Small intestine (tissue), 7 donors: Measurements from ENCODE around the gene PTPN2. TPM values are rescaled to one million over a fixed set of nuclear protein-coding genes. Genes with fewer than 3 reads are reported as not detected.
"Not testable (repeated sequence)": the region's sequence is repeated elsewhere in the genome, so short reads cannot be mapped to it uniquely, and the experiment has no call there.

ENCODE experiments used
- DNase-seq, 2 donors: peaks; one replicate each; pipeline versions ENCODE4 v3.0.0 to v3.0.0-alpha.2; 2013
- FAIRE-seq: peaks from 2 replicates; lab custom pipeline; 2012; peaks lifted over from hg19 to GRCh38; lab: Jason Lieb, UNC
- H3K27ac ChIP-seq, 3 donors: one replicate each; pipeline ENCODE4 v1.5.1; 2013; ENCODE audit warnings: low read length in 2 of 3, mild to moderate bottlenecking in 2 of 3, control low read depth in 1 of 3, inconsistent platforms in 1 of 3, low read depth in 1 of 3, moderate library complexity in 1 of 3
- H3K27me3 ChIP-seq, 3 donors: one replicate each; pipeline ENCODE4 v1.6.1; 2013; ENCODE audit warnings: low read length in 3 of 3, inconsistent platforms in 1 of 3; ENCODE audit not compliant: control insufficient read depth in 3 of 3, insufficient read depth in 3 of 3
- H3K36me3 ChIP-seq, 3 donors: one replicate each; pipeline ENCODE4 v1.6.1; 2013; ENCODE audit warnings: low read length in 3 of 3, inconsistent platforms in 1 of 3, low read depth in 1 of 3, mild to moderate bottlenecking in 1 of 3, moderate library complexity in 1 of 3; ENCODE audit not compliant: control insufficient read depth in 3 of 3, insufficient read depth in 2 of 3
- H3K4me1 ChIP-seq, 3 donors: one replicate each; pipeline ENCODE4 v1.6.1; 2013; ENCODE audit warnings: low read length in 2 of 3, inconsistent platforms in 1 of 3, low read depth in 1 of 3, mild to moderate bottlenecking in 1 of 3, moderate library complexity in 1 of 3; ENCODE audit not compliant: control insufficient read depth in 3 of 3, insufficient read depth in 2 of 3
- H3K4me3 ChIP-seq, 3 donors: one replicate each; pipeline ENCODE4 v1.5.1; 2013; ENCODE audit warnings: low read length in 3 of 3, control low read depth in 1 of 3, inconsistent platforms in 1 of 3, low read depth in 1 of 3, mild to moderate bottlenecking in 1 of 3, moderate library complexity in 1 of 3
- H3K9me3 ChIP-seq, 2 donors: one replicate each; pipeline ENCODE4 v1.6.1; 2013; ENCODE audit warnings: low read depth in 1 of 2, low read length in 1 of 2; ENCODE audit not compliant: control insufficient read depth in 2 of 2, insufficient read depth in 1 of 2
- WGBS, 3 donors: extraction: QIAGEN DNeasy Blood & Tissue Kit; methylation state at CpG; one replicate each; pipeline ENCODE4 v1.1.7; 2013; 5-methylcytosine and 5-hydroxymethylcytosine counted together
- polyA plus RNA-seq, 4 donors: library from polyadenylated mRNA; stranded (reverse) in 3 of 4; unstranded in 1 of 4; fragments of 200-250 nt in 3 of 4; fragments of 120-200 nt in 1 of 4; gene quantifications; one replicate each; pipeline versions ENCODE4 v1.2.1 to v1.2.3, GENCODE V29; 2013
- donor health status: healthy with polysubstance abuse.
- donor health status: control.
- donor health status: control.
- donor health status: Bipolar disorder and iron deficiency.
- donor health status: healthy.

PTPN2 gene
- polyA plus RNA-seq, 4 donors, result 25.7 to 53.9 (median 31.1) TPM

DNA sequence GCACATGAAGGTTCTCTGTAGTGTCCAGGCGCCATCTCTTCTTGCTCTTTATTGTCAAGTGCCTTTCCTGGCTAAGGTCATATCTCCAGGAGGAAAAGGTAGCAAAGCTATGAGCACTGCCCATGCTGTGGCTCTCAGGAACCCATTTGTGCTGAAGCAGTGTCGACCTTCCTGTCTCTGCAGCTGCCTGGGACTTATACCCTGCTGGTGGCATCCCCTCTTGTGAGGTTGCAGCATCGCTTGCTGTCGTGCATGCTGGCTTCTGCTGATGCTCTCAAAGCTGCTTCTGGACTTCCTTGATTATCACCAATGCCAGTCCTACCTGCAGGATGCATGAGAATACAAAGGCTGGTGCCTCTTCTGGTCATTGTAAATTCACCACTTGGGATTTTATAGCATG, 22.1 kb upstream of the PTPN2 start:
- no peak overlapping the region for H3K4me3 ChIP-seq
- peaks cover 0 to 5% (median 0%) of the 10 kb centered on the region in 3 donors for H3K27me3 ChIP-seq
- no peak overlapping the region for H3K27ac ChIP-seq
- DNase-seq (no peak), FAIRE-seq (no peak)
- H3K9me3 ChIP-seq, result no peaks in the 10 kb centered on the region
- no peaks in the 10 kb centered on the region for H3K4me1 ChIP-seq
- WGBS, 3 donors, result 81 to 87% (median 86%) methylated on average over 4 of the region's 4 CpGs
- H3K36me3 ChIP-seq, result no peaks in the 10 kb centered on the region

DNA sequence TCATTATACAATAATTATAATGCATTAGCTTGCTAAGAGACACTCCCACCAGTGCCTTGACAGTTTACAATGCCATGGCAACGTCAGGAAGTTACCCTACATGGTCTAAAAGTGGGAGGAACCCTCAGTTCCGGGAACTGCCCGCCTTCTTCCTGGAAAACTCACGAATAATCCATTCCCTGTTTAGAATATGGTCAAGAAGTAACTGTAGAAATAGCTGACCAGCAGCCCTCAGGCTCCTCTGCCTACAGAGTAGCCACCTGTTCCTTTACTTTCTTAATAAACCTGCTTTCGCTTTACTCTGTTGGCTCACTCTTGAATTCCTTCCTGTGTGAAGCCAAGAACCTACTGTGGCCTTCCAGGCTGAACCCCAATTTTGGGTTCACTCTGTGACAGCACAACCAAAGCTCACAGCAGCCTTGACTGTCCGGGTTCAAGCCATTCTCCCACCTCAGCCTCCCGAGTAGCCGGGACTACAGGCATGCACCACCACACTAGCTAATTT, 20.0 kb upstream of the PTPN2 start:
- no peaks in the 10 kb centered on the region for H3K4me1 ChIP-seq
- no peak for FAIRE-seq
- no peaks in the 10 kb centered on the region for H3K9me3 ChIP-seq
- no peak overlapping the region for H3K4me3 ChIP-seq
- DNase-seq, result peak in 1 of 2 donors; percentile 50
- no peaks in the 10 kb centered on the region for H3K36me3 ChIP-seq
- no peak overlapping the region for H3K27ac ChIP-seq
- H3K27me3 ChIP-seq, result peaks cover 0 to 10% (median 0%) of the 10 kb centered on the region in 3 donors
- WGBS, 3 donors, result 60 to 68% (median 63%) methylated on average over 8 of the region's 8 CpGs

DNA sequence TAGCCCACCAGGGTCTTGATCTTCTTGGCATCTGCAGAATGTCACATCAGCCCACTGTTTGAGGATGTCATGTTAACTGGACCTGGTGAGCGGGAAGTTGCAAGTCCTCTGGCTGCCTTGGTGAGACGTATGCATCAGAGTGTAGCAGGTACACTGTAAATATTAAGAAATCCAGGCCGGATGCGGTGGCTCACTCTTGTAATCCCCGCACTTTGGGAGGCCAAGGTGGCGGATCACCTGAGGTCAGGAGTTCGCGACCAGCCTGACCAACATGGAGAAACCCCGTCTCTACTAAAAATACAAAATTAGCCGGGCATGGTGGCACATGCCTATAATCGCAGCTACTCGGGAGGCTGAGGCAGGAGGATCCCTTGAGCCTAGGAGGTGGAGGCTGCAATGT, 17.2 kb upstream of the PTPN2 start:
- H3K4me3 ChIP-seq, FAIRE-seq, H3K9me3 ChIP-seq, H3K27ac ChIP-seq, DNase-seq, H3K4me1 ChIP-seq, H3K36me3 ChIP-seq: not testable (repeated sequence)
- 93 to 97% (median 94%) methylated on average over 12 of the region's 12 CpGs for WGBS, 3 donors
- H3K27me3 ChIP-seq, result peaks cover 0 to 25% (median 0%) of the 10 kb centered on the region in 3 donors

DNA sequence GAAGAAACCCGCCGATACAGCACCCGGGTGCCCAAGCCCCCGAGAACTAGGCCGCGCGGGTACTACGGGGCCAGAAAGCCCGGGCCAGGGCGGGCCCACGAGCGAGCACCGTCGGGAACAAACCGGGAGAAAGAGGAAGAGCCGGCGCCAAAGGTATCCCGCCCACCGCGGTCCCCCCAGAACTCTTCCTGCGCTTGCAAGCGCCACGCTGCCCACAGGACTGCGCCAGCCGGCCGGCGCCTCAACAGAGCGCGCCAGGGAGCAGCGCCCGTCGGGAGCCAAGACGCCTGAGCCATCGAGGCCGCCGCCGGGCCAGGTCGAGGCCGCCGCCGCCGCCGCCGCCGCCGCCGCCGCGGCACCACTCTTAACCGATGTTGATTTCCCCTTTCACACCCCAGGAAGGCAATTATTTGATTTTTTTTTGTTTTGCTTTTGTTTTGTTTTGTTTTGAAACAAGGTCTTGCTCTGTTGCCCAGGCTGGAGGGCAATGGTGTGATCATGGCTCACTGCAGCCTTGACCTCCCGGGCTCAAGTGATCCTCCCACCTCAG, 12.8 kb upstream of the PTPN2 start:
- FAIRE-seq, H3K27ac ChIP-seq, H3K36me3 ChIP-seq, DNase-seq, H3K4me1 ChIP-seq, H3K9me3 ChIP-seq: not testable (repeated sequence)
- Histone ChIP-seq H3K4me3 (peak overlapping the region in 1 of 3 donors; percentile 33), H3K27me3 (peaks cover 0 to 35% (median 0%) of the 10 kb centered on the region in 3 donors)
- 2 to 19% (median 17%) methylated on average over 12 to 44 of the region's 51 CpGs for WGBS, 3 donors

DNA sequence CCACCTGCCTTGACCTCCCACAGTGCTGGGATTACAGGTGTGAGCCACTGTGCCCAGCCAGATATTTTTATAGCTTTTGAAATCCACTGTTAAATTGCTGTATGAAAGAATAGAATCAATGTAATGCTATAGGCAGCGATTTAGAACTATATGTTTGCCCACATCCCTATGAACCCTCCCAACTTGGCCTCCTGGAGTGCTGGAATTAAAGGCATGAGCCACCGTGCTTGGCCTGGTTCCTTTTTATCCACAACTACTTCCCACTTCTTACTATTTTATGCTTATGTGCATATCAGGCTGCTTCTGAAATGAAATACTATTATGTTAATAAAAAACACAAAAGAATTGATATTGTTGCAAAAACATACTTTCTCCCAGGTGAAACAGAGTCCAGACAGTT, 11.6 kb upstream of the PTPN2 start:
- FAIRE-seq (no peak), DNase-seq (no peak)
- no peaks in the 10 kb centered on the region for H3K4me1 ChIP-seq
- no peaks in the 10 kb centered on the region for H3K36me3 ChIP-seq
- H3K27ac ChIP-seq, result no peak overlapping the region
- no peak overlapping the region for H3K4me3 ChIP-seq
- WGBS, 3 donors, result 71 to 76% (median 75%) methylated on average over 2 of the region's 2 CpGs
- H3K27me3 ChIP-seq, result peaks cover 0 to 35% (median 0%) of the 10 kb centered on the region in 3 donors
- peaks cover 0 to under 1% of the 10 kb centered on the region in 2 donors for H3K9me3 ChIP-seq

DNA sequence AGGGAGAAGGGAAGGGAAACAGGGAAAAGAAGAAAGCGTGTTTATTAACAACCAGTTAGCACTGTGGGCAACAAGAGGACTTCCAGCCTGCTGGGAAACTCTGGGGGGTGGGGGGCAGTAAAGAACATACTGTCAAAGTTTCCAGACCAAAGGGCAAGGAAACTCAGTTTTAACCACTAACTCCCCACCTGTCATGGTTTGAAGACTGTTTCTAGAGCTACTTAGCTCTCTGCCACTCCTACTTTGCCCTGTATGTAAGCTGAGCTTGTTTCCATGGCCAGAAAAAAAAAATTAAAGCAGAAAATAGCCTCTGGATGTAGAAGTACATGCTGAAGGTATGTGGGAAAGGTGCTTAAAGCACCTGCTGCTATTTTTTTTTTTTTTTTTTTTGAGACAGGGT, 11.0 kb upstream of the PTPN2 start:
- H3K27me3 ChIP-seq, result peaks cover 0 to 35% (median 0%) of the 10 kb centered on the region in 3 donors
- FAIRE-seq (no peak), DNase-seq (no peak)
- no peak overlapping the region for H3K4me3 ChIP-seq
- H3K9me3 ChIP-seq, result peaks cover 0 to 3% of the 10 kb centered on the region in 2 donors
- 79 to 90% (median 85%) methylated on average over 1 of the region's 1 CpG for WGBS, 3 donors
- H3K4me1 ChIP-seq, result no peaks in the 10 kb centered on the region
- no peaks in the 10 kb centered on the region for H3K36me3 ChIP-seq
- H3K27ac ChIP-seq, result no peak overlapping the region

DNA sequence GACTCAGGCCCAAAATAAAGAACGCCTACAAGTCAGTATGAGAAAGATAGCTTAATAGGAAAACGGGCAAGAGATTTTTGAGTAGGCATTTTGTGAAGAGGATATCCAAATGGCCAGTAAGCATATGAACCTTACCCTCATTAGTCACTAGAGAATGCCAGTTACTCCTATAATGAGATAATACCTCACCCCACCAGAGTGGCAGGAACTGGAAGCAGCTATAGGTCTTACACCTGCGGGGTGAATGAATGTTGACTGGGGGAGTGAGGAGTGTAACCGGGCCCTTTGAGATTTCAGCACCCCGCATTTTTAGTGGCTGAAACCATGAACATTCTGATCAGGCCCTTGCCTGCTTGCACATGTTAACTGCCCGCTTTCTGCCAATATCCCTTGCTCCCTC, 7.5 kb upstream of the PTPN2 start:
- Histone ChIP-seq H3K9me3 (peaks cover 0 to 3% of the 10 kb centered on the region in 2 donors), H3K27me3 (peaks cover 0 to 11% (median 0%) of the 10 kb centered on the region in 3 donors), H3K4me1 (no peaks in the 10 kb centered on the region), H3K36me3 (no peaks in the 10 kb centered on the region), H3K27ac (no peak overlapping the region), H3K4me3 (no peak overlapping the region)
- 67 to 86% (median 70%) methylated on average over 6 of the region's 6 CpGs for WGBS, 3 donors
- FAIRE-seq, result no peak
- no peak for DNase-seq

DNA sequence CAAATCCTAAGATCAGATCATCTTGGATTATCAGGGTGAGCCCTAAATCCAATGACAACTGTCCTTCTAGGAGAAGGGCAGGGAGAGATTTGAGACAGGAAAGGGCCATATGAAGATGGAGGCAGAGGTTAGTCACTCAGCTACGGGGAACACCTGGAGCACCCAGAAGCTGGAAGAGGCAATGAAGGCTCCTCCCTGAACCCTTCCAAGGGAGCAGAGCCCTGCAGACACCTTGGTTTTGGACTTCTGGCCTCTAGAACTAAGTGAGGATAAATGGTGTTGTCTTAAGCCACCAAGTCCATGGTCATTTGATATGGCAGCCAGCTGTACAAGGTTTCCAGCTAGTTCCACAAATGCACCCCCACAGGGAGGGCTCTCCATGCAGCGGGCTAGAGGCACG, 6.9 kb upstream of the PTPN2 start:
- FAIRE-seq (no peak), DNase-seq (no peak)
- Histone ChIP-seq H3K4me1 (no peaks in the 10 kb centered on the region), H3K9me3 (peaks cover 0 to 3% of the 10 kb centered on the region in 2 donors), H3K4me3 (no peak overlapping the region), H3K36me3 (no peaks in the 10 kb centered on the region), H3K27ac (no peak overlapping the region), H3K27me3 (peaks cover 0 to 11% (median 0%) of the 10 kb centered on the region in 3 donors)
- WGBS, 3 donors, result 86 to 94% (median 91%) methylated on average over 3 of the region's 3 CpGs
